Measurements from ENCODE around the gene FBLN2. TPM values are rescaled to one million over a fixed set of nuclear protein-coding genes. Genes with fewer than 3 reads are reported as not detected.

FBLN2 gene
- polyA plus RNA-seq, 2 of the 4 experiments (the other 2 are of a cell fraction) = 1.1 to 2.7 TPM

GRCh38 chr3:13556207-13556606 is 7.3 kb downstream of the FBLN2 start:
- Histone ChIP-seq H3K9me3 (no peaks in the 10 kb centered on the region), H3K4me1 (no peaks in the 10 kb centered on the region), H3K4me2 (no peak overlapping the region), H3K4me3 (no peak overlapping the region), H3K27ac (no peak overlapping the region)
- 50% methylated on average over 6 of the region's 6 CpGs for WGBS (ENCODE audit: missing lambda C conversion rate)
- no peak for ATAC-seq
- no peak for DNase-seq (ENCODE audit: low read depth in 1 of 2, low spot score in 1 of 2)
- POLR2A ChIA-PET = no interaction called here
- CTCF ChIA-PET = no interaction called here
- no peak for TF ChIP-seq CEBPB (IDR thresholded peaks at IDR 0.05)
- FAIRE-seq = no peak

DNA sequence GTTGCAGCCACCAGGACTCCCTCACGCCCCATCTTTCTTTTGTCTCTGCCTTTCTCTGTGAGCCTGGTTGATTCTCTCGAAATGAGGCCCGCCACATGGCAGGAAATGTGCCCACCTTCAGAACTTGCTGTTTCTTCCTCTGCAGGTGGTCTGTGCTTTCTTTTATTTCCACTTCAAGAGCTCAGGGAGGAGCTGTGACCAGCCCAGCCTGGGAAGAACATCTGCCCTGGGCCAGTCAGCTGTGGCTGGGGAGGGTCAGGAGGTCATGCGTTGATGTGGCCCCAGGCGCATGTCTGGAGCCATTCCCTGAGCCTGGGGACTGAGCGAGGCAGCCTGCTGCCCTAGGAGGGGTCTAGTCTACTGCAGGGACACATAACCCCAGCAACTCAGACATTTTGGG is 8.0 kb downstream of the FBLN2 start:
- FAIRE-seq (no peak), ATAC-seq (no peak), DNase-seq (ENCODE audit: low read depth in 1 of 2, low spot score in 1 of 2) (no peak)
- H3K27ac ChIP-seq = no peak overlapping the region
- CTCF ChIA-PET = interaction anchor here (0.6 to 1.4 kb wide), 2 partner anchors 30 to 92 kb away, joined by 3 to 6 read pairs; no protein-coding TSS in a partner anchor
- no peak for TF ChIP-seq JUN (IDR thresholded peaks at IDR 0.05)
- TF ChIP-seq EHF (CRISPR knock-in tag; IDR thresholded peaks at IDR 0.05) = no peak
- no peak for TF ChIP-seq EP300 (IDR thresholded peaks at IDR 0.05)
- TF ChIP-seq RNF2 (IDR thresholded peaks at IDR 0.05; ENCODE audit: borderline replicate concordance, low read depth) = no peak
- TF ChIP-seq, protein P1, sequence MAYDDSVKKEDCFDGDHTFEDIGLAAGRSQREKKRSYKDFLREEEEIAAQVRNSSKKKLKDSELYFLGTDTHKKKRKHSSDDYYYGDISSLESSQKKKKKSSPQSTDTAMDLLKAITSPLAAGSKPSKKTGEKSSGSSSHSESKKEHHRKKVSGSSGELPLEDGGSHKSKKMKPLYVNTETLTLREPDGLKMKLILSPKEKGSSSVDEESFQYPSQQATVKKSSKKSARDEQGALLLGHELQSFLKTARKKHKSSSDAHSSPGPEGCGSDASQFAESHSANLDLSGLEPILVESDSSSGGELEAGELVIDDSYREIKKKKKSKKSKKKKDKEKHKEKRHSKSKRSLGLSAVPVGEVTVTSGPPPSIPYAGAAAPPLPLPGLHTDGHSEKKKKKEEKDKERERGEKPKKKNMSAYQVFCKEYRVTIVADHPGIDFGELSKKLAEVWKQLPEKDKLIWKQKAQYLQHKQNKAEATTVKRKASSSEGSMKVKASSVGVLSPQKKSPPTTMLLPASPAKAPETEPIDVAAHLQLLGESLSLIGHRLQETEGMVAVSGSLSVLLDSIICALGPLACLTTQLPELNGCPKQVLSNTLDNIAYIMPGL (CRISPR knock-in tag; IDR thresholded peaks at IDR 0.05; ENCODE audit: borderline replicate concordance) = no peak
- no peak for TF ChIP-seq HOXB13 (CRISPR knock-in tag; IDR thresholded peaks at IDR 0.05; ENCODE audit: low read depth)
- no peak for TF ChIP-seq PHF8 (IDR thresholded peaks at IDR 0.05; ENCODE audit: borderline replicate concordance, low read depth)
- TF ChIP-seq ZNF302 (CRISPR knock-in tag; IDR thresholded peaks at IDR 0.05) = no peak
- TF ChIP-seq ESRRA (IDR thresholded peaks at IDR 0.05; ENCODE audit: borderline replicate concordance, low read length) = no peak
- no peak for TF ChIP-seq CBX8 (IDR thresholded peaks at IDR 0.05)
- TF ChIP-seq NR3C1 (IDR thresholded peaks at IDR 0.05) = no peak
- TF ChIP-seq BHLHE40 (IDR thresholded peaks at IDR 0.05; ENCODE audit: low read depth, low read length) = no peak
- TF ChIP-seq CBX2 (IDR thresholded peaks at IDR 0.05; ENCODE audit: borderline replicate concordance, low read depth) = no peak
- no peak for TF ChIP-seq FOSL2 (IDR thresholded peaks at IDR 0.05)
- TF ChIP-seq FOSL2 (CRISPR knock-in tag; IDR thresholded peaks at IDR 0.05) = no peak
- no peaks in the 10 kb centered on the region for H3K4me1 ChIP-seq
- POLR2A ChIA-PET = no interaction called here
- no peak overlapping the region for H3K4me3 ChIP-seq
- no peaks in the 10 kb centered on the region for H3K9me3 ChIP-seq
- WGBS (ENCODE audit: missing lambda C conversion rate) = 96% methylated on average over 5 of the region's 6 CpGs
- H3K4me2 ChIP-seq = no peak overlapping the region

DNA sequence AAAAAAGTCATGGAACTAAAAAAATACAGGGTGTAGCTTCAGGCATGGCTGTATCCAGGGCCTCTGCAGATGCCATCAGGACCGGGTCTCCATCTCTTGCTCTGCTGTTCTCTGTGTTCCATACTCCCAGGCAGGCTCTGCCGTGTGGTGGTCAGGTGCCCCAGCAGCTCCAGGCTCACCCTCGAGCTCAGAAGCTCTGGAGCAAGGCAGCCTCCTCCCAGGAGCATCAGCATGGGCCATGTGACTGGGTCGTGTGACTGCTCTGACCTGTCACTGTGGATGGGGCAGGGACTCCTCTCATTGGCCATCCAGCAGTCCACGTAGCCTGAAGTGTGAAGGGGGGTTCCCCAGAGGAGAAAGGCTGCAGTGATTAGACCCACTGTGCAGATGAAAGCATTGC is 8.5 kb downstream of the FBLN2 start:
- Histone ChIP-seq H3K4me3 (no peak overlapping the region), H3K27ac (no peak overlapping the region), H3K4me2 (no peak overlapping the region), H3K4me1 (no peaks in the 10 kb centered on the region), H3K9me3 (no peaks in the 10 kb centered on the region)
- TF ChIP-seq EHMT2 (IDR thresholded peaks at IDR 0.05; ENCODE audit: low read depth) = no peak
- TF ChIP-seq, protein P2, sequence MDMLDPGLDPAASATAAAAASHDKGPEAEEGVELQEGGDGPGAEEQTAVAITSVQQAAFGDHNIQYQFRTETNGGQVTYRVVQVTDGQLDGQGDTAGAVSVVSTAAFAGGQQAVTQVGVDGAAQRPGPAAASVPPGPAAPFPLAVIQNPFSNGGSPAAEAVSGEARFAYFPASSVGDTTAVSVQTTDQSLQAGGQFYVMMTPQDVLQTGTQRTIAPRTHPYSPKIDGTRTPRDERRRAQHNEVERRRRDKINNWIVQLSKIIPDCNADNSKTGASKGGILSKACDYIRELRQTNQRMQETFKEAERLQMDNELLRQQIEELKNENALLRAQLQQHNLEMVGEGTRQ (IDR thresholded peaks at IDR 0.05) = peak; percentile 61
- FAIRE-seq (no peak), DNase-seq (ENCODE audit: low read depth in 1 of 2, low spot score in 1 of 2) (no peak), ATAC-seq (peak in 1 of 2 experiments; percentile 52; a peak in 3 of 6 replicates)
- CTCF ChIA-PET = interaction anchor here (0.6 to 1.4 kb wide), 2 partner anchors 29 to 91 kb away, joined by 3 to 6 read pairs; no protein-coding TSS in a partner anchor
- 45% methylated on average over 4 of the region's 5 CpGs for WGBS (ENCODE audit: missing lambda C conversion rate)
- POLR2A ChIA-PET = no interaction called here

DNA sequence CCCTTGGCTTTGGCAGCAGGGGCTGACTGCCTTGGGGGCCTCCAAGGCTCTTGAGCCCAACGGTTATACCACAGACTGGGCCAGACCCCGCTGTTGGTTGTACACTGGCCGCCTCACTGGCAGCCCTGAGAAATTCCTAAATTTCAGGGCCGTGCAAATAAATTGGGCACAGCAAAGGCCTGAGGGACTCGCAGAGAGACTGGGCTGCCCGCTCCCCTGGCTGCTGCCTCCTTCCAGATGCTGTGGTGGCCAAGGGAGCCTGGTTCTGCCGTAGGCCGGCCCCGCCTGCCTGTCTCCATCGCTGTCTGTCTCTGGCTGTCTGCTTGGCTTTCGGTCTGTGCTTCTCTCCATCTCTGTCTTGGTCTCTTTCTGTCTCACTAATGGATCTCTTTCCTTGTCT is 9.0 kb downstream of the FBLN2 start:
- H3K4me2 ChIP-seq = no peak overlapping the region
- DNase-seq (ENCODE audit: low read depth in 1 of 2, low spot score in 1 of 2) (no peak), ATAC-seq (no peak; a peak in 1 of 6 replicates), FAIRE-seq (no peak)
- no peak overlapping the region for H3K4me3 ChIP-seq
- no peak overlapping the region for H3K27ac ChIP-seq
- POLR2A ChIA-PET = no interaction called here
- H3K9me3 ChIP-seq = no peaks in the 10 kb centered on the region
- TF ChIP-seq FOXS1 (CRISPR knock-in tag; IDR thresholded peaks at IDR 0.05) = no peak
- CTCF ChIA-PET = interaction anchor here (1.4 kb wide), 1 partner anchor 91 kb away, joined by 6 read pairs; no protein-coding TSS in a partner anchor
- WGBS (ENCODE audit: missing lambda C conversion rate) = 84% methylated on average over 10 of the region's 11 CpGs
- H3K4me1 ChIP-seq = no peaks in the 10 kb centered on the region

Data from A549 (cell line).